ENCODE results near the gene ALG10B.

DNA sequence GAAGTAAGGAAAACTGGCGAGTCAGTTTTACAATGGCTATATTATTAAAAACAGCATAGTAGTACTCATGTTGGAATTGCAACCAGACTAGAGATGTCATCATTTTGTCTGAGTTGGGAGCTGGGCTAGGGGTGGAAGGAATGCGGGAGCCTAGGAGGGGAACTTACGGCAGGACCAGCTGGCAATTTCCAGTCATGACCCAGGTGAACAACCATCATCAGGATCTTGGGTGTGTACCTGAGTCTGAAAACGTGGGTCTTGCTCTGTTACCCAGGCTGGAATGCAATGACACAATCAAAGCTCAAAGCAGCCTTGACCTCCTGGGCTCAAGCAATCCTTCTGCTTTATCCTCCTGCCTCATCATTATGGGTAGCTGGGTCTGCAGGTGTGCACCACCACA is 50.9 kb downstream of the ALG10B start:
- no peak for TF ChIP-seq POLR2AphosphoS5 (IDR thresholded peaks at IDR 0.05)
- TF ChIP-seq EP300 (conservative IDR thresholded peaks at IDR 0.05; ENCODE audit: poor library complexity, severe bottlenecking) = no peak
- TF ChIP-seq REST (IDR thresholded peaks at IDR 0.05; ENCODE audit: borderline replicate concordance) = no peak

Measured in neural cell (in vitro differentiated cells).